ENCODE measurements around the gene PRRT1B.

DNA sequence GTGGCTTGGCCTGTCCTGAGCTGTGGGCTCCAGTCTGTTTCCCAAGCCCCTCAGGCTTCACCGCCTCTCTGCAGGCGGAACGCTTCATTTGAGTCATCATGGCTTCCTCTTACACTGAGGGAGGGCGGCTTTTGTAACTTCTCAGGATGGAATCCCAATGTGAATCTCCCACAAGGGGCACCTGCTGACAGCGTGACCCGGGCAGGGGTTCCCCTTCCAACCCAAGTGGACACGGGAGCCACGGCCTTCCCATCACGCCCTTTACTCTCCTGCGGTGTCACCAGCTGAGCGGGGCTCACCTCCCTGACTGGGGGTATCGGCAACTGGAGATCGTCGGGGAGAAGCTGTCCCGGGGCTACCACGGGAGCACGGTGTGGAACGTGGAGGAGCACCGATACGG lies 26.8 kb upstream of the PRRT1B start:
- TF ChIP-seq, protein P1, sequence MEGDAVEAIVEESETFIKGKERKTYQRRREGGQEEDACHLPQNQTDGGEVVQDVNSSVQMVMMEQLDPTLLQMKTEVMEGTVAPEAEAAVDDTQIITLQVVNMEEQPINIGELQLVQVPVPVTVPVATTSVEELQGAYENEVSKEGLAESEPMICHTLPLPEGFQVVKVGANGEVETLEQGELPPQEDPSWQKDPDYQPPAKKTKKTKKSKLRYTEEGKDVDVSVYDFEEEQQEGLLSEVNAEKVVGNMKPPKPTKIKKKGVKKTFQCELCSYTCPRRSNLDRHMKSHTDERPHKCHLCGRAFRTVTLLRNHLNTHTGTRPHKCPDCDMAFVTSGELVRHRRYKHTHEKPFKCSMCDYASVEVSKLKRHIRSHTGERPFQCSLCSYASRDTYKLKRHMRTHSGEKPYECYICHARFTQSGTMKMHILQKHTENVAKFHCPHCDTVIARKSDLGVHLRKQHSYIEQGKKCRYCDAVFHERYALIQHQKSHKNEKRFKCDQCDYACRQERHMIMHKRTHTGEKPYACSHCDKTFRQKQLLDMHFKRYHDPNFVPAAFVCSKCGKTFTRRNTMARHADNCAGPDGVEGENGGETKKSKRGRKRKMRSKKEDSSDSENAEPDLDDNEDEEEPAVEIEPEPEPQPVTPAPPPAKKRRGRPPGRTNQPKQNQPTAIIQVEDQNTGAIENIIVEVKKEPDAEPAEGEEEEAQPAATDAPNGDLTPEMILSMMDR (IDR thresholded peaks at IDR 0.05) = no peak
- TF ChIP-seq EP300 (IDR thresholded peaks at IDR 0.05) = no peak
- TF ChIP-seq POLR2A (IDR thresholded peaks at IDR 0.05) = no peak
